ENCODE results near the gene PRKCB.

DNA sequence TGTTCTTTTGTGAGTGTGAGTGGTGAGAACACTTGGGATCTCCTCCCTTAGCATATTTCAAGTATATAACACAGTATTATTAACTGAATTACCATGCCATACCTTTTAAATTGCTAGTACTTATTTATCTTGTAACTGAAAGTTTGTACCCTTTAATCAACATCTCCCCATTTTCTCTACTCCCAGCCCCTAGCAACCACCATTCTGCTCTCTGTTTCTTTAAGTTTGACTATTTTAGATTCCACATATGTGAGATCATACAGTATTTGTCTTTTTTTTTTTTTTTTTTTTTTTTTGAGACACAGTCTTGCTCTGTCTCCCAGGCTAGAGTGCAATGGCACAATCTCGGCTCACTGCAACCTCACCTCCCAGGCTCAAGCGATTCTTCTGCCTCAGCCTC is 302.8 kb downstream of the PRKCB start:
- TF ChIP-seq, protein P1, sequence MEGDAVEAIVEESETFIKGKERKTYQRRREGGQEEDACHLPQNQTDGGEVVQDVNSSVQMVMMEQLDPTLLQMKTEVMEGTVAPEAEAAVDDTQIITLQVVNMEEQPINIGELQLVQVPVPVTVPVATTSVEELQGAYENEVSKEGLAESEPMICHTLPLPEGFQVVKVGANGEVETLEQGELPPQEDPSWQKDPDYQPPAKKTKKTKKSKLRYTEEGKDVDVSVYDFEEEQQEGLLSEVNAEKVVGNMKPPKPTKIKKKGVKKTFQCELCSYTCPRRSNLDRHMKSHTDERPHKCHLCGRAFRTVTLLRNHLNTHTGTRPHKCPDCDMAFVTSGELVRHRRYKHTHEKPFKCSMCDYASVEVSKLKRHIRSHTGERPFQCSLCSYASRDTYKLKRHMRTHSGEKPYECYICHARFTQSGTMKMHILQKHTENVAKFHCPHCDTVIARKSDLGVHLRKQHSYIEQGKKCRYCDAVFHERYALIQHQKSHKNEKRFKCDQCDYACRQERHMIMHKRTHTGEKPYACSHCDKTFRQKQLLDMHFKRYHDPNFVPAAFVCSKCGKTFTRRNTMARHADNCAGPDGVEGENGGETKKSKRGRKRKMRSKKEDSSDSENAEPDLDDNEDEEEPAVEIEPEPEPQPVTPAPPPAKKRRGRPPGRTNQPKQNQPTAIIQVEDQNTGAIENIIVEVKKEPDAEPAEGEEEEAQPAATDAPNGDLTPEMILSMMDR (IDR thresholded peaks at IDR 0.05): no peak
- TF ChIP-seq POLR2A (IDR thresholded peaks at IDR 0.05) (no peak), POLR2AphosphoS5 (IDR thresholded peaks at IDR 0.05) (no peak)
